Tibial nerve (tissue), 4 donors: ENCODE results near the gene FGL2.
"Not testable (repeated sequence)": the region's sequence is repeated elsewhere in the genome, so short reads cannot be mapped to it uniquely, and the experiment has no call there.

Experiments used
- CTCF ChIP-seq, 5 experiments: fragments of 200-600 bp in 3 of 5; fragments of 450-650 bp in 2 of 5; sonication (generic) in 3 of 5; IDR thresholded peaks; one replicate each; pipeline ENCODE4 v1.5.1; 2016 to 2019; ENCODE audit warnings: antibody characterized with exemption in 5 of 5, mild to moderate bottlenecking in 3 of 5, moderate library complexity in 2 of 5
- EP300 ChIP-seq, 2 donors: sonication (generic); formaldehyde crosslinking; IDR thresholded peaks; one replicate each; pipeline ENCODE4 v1.6.1; 2017; ENCODE audit warnings: antibody characterized with exemption in 2 of 2, mild to moderate bottlenecking in 1 of 2

- TF ChIP-seq CTCF, EP300 (IDR thresholded peaks at IDR 0.05): not testable (repeated sequence)
These were observed 47.4 kb downstream of the FGL2 start for GRCh38 chr7:77152232-77152631.
